RWPE2 (cell line): ENCODE measurements around the gene CCDC91.

Experiments
- ATAC-seq: fragments of 200-7000 bp; cut with Tn5 transposase; 3 replicates; pipeline ENCODE4 v1.9.1; 2021; ENCODE audit warnings: low read depth
- DNase-seq: peaks from one replicate; pipeline ENCODE4 v3.0.0-alpha.2; 2020; ENCODE audit warnings: low spot score
- H3K27ac ChIP-seq: fragments of 450-650 bp; 2 replicates; pipeline ENCODE4 v1.5.1; 2017; ENCODE audit warnings: mild to moderate bottlenecking; ENCODE audit not compliant: poor library complexity, severe bottlenecking
- H3K27me3 ChIP-seq: fragments of 250-450 bp; sonication (Bioruptor Pico); 2 replicates; pipeline ENCODE4 v1.5.1; 2021; ENCODE audit warnings: mild to moderate bottlenecking, moderate library complexity; ENCODE audit not compliant: insufficient read depth, poor library complexity, severe bottlenecking
- H3K36me3 ChIP-seq: fragments of 250-450 bp; sonication (Bioruptor Pico); 2 replicates; pipeline ENCODE4 v1.5.1; 2020; ENCODE audit warnings: low read depth, mild to moderate bottlenecking, moderate library complexity
- H3K4me1 ChIP-seq: fragments of 250-450 bp; sonication (Bioruptor Pico); 2 replicates; pipeline ENCODE4 v1.5.1; 2021; ENCODE audit warnings: mild to moderate bottlenecking, moderate library complexity; ENCODE audit not compliant: insufficient read depth, poor library complexity, severe bottlenecking
- H3K4me3 ChIP-seq: fragments of 250-450 bp; sonication (Bioruptor Pico); 2 replicates; pipeline ENCODE4 v1.5.1; 2021; ENCODE audit warnings: mild to moderate bottlenecking, moderate library complexity; ENCODE audit not compliant: severe bottlenecking
- H3K9me3 ChIP-seq: fragments of 250-450 bp; sonication (Bioruptor Pico); 2 replicates; pipeline ENCODE4 v1.5.1; 2021; ENCODE audit warnings: mild to moderate bottlenecking, moderate library complexity; ENCODE audit not compliant: severe bottlenecking
- CTCF ChIP-seq: fragments of 450-650 bp; IDR thresholded peaks from one replicate; pipeline ENCODE4 v1.5.1; 2017; ENCODE audit warnings: mild to moderate bottlenecking, moderate library complexity; ENCODE audit not compliant: poor library complexity, severe bottlenecking

CCDC91 gene

GRCh38 chr12:28563286-28563685, 373.0 kb downstream of the CCDC91 start:
- no peaks in the 10 kb centered on the region for H3K36me3 ChIP-seq
- no peak for ATAC-seq
- no peak overlapping the region for H3K4me3 ChIP-seq
- no peaks in the 10 kb centered on the region for H3K27me3 ChIP-seq
- H3K27ac ChIP-seq, result no peak overlapping the region
- H3K9me3 ChIP-seq, result no peaks in the 10 kb centered on the region
- H3K4me1 ChIP-seq, result no peaks in the 10 kb centered on the region
- TF ChIP-seq CTCF, result no peak
- DNase-seq, result no peak

GRCh38 chr12:28563936-28564335, 373.7 kb downstream of the CCDC91 start:
- ATAC-seq (no peak), DNase-seq (no peak)
- no peak overlapping the region for H3K27ac ChIP-seq
- TF ChIP-seq CTCF, result no peak
- H3K9me3 ChIP-seq, result no peaks in the 10 kb centered on the region
- H3K4me1 ChIP-seq, result no peaks in the 10 kb centered on the region
- no peaks in the 10 kb centered on the region for H3K36me3 ChIP-seq
- H3K27me3 ChIP-seq, result no peaks in the 10 kb centered on the region
- no peak overlapping the region for H3K4me3 ChIP-seq

- Histone ChIP-seq H3K36me3 (no peaks in the 10 kb centered on the region), H3K4me1 (no peaks in the 10 kb centered on the region), H3K9me3 (no peaks in the 10 kb centered on the region), H3K27ac (no peak overlapping the region), H3K27me3 (no peaks in the 10 kb centered on the region), H3K4me3 (no peak overlapping the region)
- DNase-seq (no peak), ATAC-seq (peak; percentile 58; the same call in 2 of the 3 replicates)
- TF ChIP-seq CTCF, result no peak
Observed at GRCh38 chr12:28568118-28568517, 377.9 kb downstream of the CCDC91 start.

- H3K27ac ChIP-seq, result no peak overlapping the region
- H3K9me3 ChIP-seq, result no peaks in the 10 kb centered on the region
- H3K27me3 ChIP-seq, result no peaks in the 10 kb centered on the region
- H3K4me3 ChIP-seq, result no peak overlapping the region
- no peak for ATAC-seq
- H3K4me1 ChIP-seq, result no peaks in the 10 kb centered on the region
- no peak for DNase-seq
- H3K36me3 ChIP-seq, result no peaks in the 10 kb centered on the region
- TF ChIP-seq CTCF, result no peak
Observed at GRCh38 chr12:28568704-28569103, 378.4 kb downstream of the CCDC91 start.

GRCh38 chr12:28569698-28570411, 379.6 kb downstream of the CCDC91 start:
- ATAC-seq (peak; percentile 44; the same call in 1 of the 3 replicates), DNase-seq (no peak)

More at GRCh38 chr12:28569698-28570411, 379.6 kb downstream of the CCDC91 start:
- H3K27me3 ChIP-seq, result no peaks in the 10 kb centered on the region
- TF ChIP-seq CTCF, result no peak
- H3K4me3 ChIP-seq, result no peak overlapping the region
- no peaks in the 10 kb centered on the region for H3K9me3 ChIP-seq
- no peak overlapping the region for H3K27ac ChIP-seq
- H3K36me3 ChIP-seq, result no peaks in the 10 kb centered on the region
- H3K4me1 ChIP-seq, result no peaks in the 10 kb centered on the region
